Fibroblast of the aortic adventitia (primary cell): ENCODE measurements around the gene FSTL5. TPM values are rescaled to one million over a fixed set of nuclear protein-coding genes. Genes with fewer than 3 reads are reported as not detected.

Source experiments
- DNase-seq: peaks from one replicate; pipeline ENCODE4 v3.0.0-alpha.2; 2010; ENCODE audit warnings: low read depth
- H3K4me3 ChIP-seq: 2 replicates; pipeline ENCODE4 v1.5.1; 2011; ENCODE audit warnings: low read depth, mild to moderate bottlenecking, control low read depth, low read length, moderate library complexity
- total RNA-seq: library from RNA; depleted of rRNA; stranded (reverse); fragments of >200 nt; gene quantifications from 2 replicates; pipeline ENCODE4 v1.2.3, GENCODE V29; 2012; ENCODE audit warnings: low replicate concordance
- TF ChIP-seq, protein P1 (sequence below): IDR thresholded peaks from 2 replicates; pipeline ENCODE4 v1.5.1; 2011; ENCODE audit warnings: mild to moderate bottlenecking, low read length, control low read depth, inconsistent platforms; ENCODE audit not compliant: insufficient read depth

FSTL5 gene
- total RNA-seq, 1 donor: under 0.01 TPM

DNA sequence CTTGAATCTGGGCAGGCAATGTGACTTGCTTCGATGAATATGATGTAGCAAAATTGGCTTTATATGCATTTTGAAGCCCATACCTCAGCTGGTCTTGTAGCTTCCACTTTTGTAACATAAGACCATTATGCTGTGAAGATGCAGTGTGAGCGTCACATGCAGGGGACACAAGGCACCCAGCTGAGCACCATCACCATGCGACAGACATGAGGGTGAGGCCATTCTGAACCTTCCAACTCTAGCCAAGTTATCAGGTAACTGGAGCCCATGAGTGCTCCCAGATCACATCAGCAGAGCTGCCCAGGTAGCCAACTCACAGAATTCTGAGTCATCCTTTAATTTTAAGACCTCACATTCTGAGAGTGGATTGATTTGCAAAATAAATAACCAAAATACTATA is 705.9 kb downstream of the FSTL5 start:
- H3K4me3 ChIP-seq: no peak overlapping the region
- TF ChIP-seq, protein P1, sequence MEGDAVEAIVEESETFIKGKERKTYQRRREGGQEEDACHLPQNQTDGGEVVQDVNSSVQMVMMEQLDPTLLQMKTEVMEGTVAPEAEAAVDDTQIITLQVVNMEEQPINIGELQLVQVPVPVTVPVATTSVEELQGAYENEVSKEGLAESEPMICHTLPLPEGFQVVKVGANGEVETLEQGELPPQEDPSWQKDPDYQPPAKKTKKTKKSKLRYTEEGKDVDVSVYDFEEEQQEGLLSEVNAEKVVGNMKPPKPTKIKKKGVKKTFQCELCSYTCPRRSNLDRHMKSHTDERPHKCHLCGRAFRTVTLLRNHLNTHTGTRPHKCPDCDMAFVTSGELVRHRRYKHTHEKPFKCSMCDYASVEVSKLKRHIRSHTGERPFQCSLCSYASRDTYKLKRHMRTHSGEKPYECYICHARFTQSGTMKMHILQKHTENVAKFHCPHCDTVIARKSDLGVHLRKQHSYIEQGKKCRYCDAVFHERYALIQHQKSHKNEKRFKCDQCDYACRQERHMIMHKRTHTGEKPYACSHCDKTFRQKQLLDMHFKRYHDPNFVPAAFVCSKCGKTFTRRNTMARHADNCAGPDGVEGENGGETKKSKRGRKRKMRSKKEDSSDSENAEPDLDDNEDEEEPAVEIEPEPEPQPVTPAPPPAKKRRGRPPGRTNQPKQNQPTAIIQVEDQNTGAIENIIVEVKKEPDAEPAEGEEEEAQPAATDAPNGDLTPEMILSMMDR: no peak
- no peak for DNase-seq

DNA sequence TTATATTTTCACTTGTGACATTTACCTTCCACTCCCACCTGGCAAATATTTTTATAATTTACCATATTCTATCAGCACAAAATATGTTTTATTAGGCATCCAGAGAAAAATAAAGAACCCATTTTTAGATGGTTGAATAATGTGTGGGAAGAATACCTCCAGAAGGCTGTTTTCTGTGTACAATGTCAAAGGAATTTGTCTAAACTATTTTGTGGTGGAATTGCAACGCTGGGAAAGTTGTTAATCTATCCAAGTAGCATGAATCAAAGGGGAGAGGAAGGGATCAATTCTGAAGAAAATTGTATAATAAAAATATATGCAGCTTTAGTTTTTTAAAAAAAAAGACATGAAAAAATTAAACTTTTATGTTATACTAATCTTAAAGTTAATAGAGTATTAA is 706.5 kb downstream of the FSTL5 start:
- no peak overlapping the region for H3K4me3 ChIP-seq
- no peak for DNase-seq
- TF ChIP-seq, protein P1: no peak

DNA sequence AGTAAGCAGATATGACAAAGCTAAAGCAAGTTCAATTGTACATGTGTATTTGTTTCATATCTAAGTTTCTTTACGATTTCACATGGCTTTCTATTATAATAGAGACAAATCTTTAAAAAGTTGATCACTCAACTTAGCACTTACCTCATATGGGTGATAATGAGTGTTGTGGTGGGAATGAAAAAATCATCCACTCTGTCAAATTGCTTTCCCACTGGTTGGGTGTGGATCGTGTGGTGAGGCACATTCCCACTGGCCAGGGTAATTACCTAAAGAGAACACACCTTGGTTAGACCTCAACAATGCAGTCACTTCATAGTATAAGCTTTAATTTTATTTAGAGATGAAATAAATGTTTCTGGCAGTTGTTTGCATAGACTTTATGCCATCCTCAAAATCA is 708.9 kb downstream of the FSTL5 start:
- TF ChIP-seq, protein P1: no peak
- H3K4me3 ChIP-seq: no peak overlapping the region
- no peak for DNase-seq

DNA sequence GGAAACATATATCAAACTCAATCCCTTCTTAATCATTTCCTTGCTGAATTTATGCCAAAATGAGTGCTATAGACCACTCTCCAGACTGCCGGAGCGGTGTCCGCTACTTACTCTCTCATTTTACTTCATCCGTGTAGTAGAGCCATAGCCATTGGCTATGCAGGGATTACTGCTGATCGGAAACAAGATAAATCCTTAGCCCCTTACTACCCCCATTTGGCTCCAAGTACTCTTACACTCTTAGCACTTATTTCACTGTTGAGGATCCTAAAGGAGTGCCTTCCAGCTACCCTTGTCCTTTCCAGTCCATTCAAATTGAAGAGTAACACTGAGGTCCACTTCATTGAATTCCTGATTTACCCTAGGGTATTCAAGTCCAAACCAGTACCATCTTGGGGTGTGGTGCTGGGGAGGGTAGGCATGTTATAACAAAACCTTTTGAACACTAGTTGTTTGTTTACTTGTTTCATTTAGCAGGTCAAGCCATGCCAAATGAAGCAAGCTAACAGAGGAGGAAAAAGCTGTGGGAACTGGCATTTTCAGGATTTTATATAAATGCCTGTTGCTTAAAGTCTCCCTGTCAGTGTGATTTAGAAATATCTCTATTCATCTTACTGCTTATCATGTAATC is 715.1 kb downstream of the FSTL5 start:
- TF ChIP-seq, protein P1: no peak
- no peak for DNase-seq
- no peak overlapping the region for H3K4me3 ChIP-seq

DNA sequence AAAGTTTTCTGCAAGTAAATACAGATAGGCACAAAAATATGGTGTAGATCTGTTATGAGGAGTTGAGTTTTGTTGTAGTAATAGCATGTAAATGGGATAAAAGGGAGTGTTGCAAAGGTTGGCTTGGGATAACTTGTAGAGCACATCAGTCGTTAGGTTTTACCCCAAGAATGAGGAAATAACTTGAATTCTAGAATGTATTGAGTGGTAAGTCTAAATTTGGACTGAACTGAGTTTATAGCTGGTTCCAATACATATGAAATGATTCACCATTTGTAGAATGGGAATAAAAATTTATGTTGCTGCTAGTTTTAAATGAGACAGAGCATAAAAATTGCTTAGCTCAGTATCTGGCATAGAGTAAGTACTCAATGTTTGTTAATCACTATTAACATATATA is 719.2 kb downstream of the FSTL5 start:
- DNase-seq: no peak
- TF ChIP-seq, protein P1: no peak
- no peak overlapping the region for H3K4me3 ChIP-seq

DNA sequence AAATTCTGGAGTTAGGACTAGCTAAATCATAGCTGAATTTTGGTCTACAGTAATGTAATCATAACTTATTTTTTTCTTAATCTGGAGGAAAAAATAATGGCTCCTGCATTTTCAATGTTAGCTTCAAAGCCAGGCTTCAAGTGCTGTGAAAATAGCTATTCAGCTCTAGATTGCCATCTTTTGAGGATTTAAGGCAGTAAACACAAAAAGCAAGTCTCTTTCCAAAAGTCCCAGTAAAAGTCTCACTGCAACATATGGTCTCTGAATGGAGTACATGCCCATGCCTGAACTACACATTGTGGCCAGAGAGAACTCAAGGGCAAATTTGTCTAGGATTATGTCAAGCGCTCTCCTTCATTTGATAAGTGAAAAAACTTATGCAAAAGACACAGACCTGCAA is 720.9 kb downstream of the FSTL5 start:
- DNase-seq: no peak
- H3K4me3 ChIP-seq: no peak overlapping the region
- TF ChIP-seq, protein P1: no peak

DNA sequence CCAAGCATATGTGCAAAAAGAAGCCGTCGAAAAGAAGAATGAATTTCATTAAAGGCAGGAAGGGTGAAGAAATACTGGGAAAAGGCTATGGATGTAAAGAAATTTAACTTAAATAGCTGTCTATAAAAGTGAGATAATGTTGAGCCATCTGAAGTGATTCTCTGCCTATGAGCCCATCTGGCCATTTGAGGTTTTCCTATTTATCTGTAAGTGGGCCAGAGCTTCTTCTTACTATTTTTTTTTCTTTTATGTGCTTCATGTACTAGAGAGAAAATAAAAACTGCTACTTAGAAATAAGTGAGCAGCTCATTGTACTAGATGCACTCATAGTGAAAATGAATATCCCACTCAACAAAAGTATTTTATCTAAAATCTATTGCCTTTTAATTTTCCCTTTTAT is 725.7 kb downstream of the FSTL5 start:
- no peak overlapping the region for H3K4me3 ChIP-seq
- no peak for DNase-seq
- TF ChIP-seq, protein P1: no peak
